ENCODE measurements around the gene CCDC117.

CCDC117 gene

DNA sequence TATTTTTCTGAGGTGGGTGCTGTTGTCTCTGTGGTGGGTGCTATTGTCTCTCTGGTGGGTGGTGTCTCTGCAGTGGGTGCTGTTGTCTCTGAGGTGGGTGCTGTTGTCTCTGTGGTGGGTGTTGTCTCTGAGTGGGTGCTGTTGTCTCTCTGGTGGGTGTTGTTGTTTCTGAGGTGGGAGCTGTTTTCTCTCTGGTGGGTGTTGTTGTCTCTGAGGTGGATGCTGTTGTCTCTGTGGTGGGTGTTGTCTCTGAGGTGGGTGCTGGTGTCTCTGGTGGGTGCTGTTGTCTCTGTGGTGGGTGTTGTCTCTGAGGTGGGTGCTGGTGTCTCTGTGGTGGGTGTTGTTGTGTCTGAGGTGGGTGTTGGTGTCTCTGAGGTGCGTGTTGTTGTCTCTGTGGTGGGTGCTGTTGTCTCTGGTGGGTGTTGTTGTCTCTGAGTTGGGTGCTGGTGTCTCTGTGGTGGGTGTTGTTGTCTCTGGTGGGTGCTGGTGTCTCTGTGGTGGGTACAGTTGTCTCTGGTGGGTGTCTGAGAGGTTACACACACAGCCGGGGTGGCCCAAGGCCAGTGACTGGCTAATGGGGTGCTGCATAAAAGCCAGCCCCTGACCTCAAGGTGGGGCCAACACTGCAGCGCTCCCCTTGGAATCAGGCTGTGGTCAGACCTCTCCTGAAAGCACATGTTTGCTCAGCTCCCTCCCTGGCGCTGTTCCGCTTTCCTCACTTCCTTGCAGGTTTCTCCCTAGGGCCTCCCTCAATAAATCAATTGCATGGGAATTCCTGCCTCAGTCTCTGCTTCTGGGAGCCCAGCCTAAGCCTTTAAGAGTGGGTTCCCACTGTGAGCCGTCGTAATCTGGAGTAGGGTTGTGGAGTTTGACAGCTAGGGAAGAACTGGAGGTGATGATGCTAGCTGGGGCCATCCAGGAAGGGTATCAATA, 58.9 kb downstream of the CCDC117 start:
- no peak for DNase-seq

DNA sequence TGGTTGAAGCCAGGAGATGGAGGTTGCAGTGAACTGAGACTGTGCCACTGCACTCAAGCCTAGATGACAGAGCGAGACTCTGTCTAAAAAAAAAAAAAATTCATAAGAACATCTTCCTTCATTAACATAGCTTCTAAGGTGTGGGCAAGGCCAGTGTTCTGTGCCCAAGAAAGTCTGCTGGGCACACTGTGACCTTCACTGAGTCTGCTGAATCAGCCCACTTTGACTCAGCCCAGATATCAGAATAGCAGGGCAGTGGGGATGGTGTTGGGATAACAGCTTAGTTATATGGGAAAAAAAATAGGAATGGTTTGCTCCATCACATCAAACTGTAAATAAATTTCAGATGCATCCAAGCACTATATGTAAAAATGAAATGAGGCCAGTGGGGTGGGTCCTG, 60.2 kb downstream of the CCDC117 start:
- no peak for DNase-seq

DNA sequence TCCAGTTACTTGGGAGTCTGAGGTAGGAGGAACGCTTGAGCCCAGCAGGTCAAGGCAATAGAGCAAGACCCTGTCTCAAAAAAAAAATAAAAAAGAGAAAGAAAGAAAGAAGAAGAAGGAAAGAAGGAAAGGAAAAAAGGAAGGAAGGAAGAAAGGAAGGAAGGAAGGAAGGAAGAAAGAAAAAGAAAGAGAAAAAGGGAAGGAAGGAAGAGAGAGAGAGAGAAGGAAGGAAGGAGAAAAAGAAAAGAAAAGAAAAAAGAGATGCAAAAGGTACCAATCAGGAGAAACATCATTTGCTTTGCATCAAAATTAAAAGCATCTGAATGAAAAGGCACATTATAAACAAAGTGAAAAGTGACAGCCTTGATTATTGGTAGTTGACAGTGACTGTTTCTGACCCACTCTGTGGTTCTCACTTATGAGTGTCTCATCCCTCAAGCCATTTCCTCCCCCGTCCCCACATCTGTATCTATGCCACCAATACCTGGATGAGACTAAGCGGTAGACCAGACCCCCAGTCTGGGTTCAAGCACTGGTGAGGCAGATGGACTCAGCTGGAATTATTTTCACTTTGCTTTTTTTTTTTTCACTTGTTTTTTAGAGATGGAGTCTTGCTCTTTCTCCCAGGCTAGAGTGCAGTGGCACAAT, 60.9 kb downstream of the CCDC117 start:
- DNase-seq: no peak

DNA sequence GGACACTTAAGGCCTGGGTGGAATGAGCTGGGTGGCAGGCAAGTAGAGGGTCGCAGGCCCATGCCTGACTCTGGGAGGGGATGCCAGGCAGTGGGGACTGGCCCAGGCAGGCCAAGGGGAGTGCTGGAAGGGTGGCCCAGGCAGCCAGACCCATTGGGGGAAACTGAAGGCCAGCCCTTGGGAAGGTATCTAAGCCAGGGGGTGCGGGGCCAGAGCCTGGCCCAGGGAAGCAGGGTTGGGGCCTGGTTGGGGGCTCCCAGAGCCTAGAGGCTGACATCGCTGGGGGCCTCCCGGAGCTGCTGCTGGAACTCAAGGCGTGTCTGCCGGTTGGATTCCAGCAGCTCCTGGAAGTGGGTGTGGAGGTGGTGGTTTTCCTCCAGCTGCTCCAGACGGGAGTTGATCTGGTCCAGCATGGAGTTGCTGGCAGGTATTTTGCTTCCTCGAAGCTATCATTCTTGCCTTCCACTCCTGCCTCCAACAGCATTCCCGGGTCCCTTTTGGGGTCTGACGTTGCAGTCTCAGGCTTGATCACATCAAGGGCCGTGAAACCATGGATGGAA, 63.2 kb downstream of the CCDC117 start:
- no peak for DNase-seq

DNA sequence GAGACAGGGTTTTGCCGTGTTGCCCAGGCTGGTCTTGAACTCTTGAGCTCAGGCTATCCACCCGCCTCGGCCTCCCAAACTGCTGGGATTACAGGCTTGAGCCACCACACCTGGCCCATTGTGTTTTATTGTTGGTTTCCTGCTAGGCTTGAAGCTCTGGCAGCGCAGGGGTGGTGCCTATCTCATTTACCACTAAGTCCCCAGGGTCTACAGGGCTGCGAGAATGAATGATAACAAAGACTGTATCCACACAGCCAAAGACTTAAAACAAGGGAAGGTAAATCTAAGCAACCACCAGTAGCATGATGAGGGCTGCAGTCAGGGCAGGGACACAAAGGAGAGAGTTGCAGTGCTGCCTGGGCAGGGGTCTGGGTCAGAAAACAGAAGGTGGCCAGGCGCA, 65.1 kb downstream of the CCDC117 start:
- no peak for DNase-seq
